HG03378 (cell line): ENCODE data around the gene VOPP1.

ENCODE experiments used
- ATAC-seq: cut with Tn5 transposase; IDR thresholded peaks from one replicate; pipeline ENCODE4 v1.9.1; 2021; ENCODE audit warnings: mild to moderate bottlenecking, moderate library complexity; ENCODE audit not compliant: unreplicated experiment

Gene VOPP1

GRCh38 chr7:55438757-55439525 is 133.4 kb downstream of the VOPP1 start:
- ATAC-seq = no peak

- ATAC-seq = no peak
These were observed 134.1 kb downstream of the VOPP1 start for GRCh38 chr7:55438085-55438756.

- no peak for ATAC-seq
These were observed 134.9 kb downstream of the VOPP1 start for GRCh38 chr7:55437375-55437774.

- ATAC-seq = no peak
These were observed 135.8 kb downstream of the VOPP1 start for GRCh38 chr7:55436457-55436856.

- ATAC-seq = no peak
These were observed 136.8 kb downstream of the VOPP1 start for GRCh38 chr7:55435466-55435865.

GRCh38 chr7:55432939-55433784 is 139.1 kb downstream of the VOPP1 start:
- peak; percentile 75 for ATAC-seq

- no peak for ATAC-seq
These were observed 139.8 kb downstream of the VOPP1 start for GRCh38 chr7:55432506-55432905.

GRCh38 chr7:55431898-55432297 is 140.4 kb downstream of the VOPP1 start:
- no peak for ATAC-seq

- no peak for ATAC-seq
These were observed 142.3 kb downstream of the VOPP1 start for GRCh38 chr7:55429835-55430499.

GRCh38 chr7:55427800-55428199 is 144.5 kb downstream of the VOPP1 start:
- no peak for ATAC-seq

- ATAC-seq = no peak
These were observed 145.0 kb downstream of the VOPP1 start for GRCh38 chr7:55427342-55427741.

GRCh38 chr7:55426676-55427075 is 145.6 kb downstream of the VOPP1 start:
- no peak for ATAC-seq

- no peak for ATAC-seq
These were observed 147.1 kb downstream of the VOPP1 start for GRCh38 chr7:55425141-55425752.

GRCh38 chr7:55423891-55424290 is 148.4 kb downstream of the VOPP1 start:
- no peak for ATAC-seq

- no peak for ATAC-seq
These were observed 149.0 kb downstream of the VOPP1 start for GRCh38 chr7:55423277-55423711.
